ENCODE measurements around the gene CST9. TPM values are rescaled to one million over a fixed set of nuclear protein-coding genes. Genes with fewer than 3 reads are reported as not detected.

CST9 gene
- total and polyA plus RNA-seq, 2 of the 13 experiments (the other 11 are each of a cell fraction or from before 2014, with no cell fraction given), result 0.07 TPM; not detected in 1

DNA sequence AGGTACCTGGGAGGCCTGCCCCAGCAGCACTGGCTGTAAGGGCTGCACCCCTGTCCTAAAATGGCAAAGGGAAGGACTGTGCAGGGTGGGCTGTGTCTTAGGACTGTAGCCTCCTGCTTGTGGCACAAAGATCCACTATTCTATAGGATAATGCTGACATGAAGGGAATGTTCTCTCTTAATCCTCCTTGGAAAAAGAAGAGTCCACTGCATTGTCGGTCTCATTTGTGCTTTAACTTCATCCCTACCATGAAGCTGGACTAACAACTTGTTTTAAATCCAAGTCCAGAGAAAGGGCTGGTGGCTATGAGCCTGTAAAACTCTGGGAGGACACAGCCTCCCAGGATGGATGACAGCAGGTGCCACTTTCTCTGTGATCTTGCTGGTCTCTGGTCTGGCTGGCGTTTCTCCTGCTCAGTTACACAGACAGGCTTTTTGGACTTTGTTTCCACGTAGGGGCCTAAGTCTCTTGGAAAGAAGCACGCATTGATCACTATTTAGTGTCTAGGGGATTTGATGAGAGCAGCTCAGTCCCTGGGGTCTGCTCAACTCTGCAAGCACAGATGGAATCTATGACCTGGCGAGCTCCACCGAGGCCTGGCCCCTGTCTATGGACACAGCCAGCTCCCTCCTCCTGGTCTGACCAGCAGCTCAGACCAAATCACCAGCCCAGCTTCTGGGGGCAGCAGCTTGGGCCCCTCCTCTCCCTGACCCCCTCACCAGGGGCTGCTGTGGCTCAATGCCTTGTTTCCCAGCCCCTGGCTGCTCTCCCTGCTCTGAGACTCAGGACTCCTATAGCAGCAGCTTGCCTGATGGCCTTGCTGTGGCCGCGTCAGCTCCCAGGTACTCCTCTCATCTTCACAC is 27.2 kb upstream of the CST9 start (continued):
- TF ChIP-seq PRDM4 (CRISPR knock-in tag; IDR thresholded peaks at IDR 0.05; ENCODE audit: borderline replicate concordance), result no peak
- TF ChIP-seq, protein P1, sequence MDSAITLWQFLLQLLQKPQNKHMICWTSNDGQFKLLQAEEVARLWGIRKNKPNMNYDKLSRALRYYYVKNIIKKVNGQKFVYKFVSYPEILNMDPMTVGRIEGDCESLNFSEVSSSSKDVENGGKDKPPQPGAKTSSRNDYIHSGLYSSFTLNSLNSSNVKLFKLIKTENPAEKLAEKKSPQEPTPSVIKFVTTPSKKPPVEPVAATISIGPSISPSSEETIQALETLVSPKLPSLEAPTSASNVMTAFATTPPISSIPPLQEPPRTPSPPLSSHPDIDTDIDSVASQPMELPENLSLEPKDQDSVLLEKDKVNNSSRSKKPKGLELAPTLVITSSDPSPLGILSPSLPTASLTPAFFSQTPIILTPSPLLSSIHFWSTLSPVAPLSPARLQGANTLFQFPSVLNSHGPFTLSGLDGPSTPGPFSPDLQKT (CRISPR knock-in tag; IDR thresholded peaks at IDR 0.05; ENCODE audit: borderline replicate concordance), result no peak
- TF ChIP-seq CBX1 (IDR thresholded peaks at IDR 0.05; ENCODE audit: low read depth), result no peak
- no peak for TF ChIP-seq NONO (IDR thresholded peaks at IDR 0.05)
- peak; percentile 37; the same call in 1 of the 2 replicates for TF ChIP-seq NONO (CRISPR knock-in tag; conservative IDR thresholded peaks at IDR 0.05)
- TF ChIP-seq ZBTB3 (CRISPR knock-in tag; IDR thresholded peaks at IDR 0.05; ENCODE audit: borderline replicate concordance, low read depth), result no peak
- no peak for TF ChIP-seq ZNF577 (CRISPR knock-in tag; IDR thresholded peaks at IDR 0.05; ENCODE audit: borderline replicate concordance, low read depth)
- no peak for TF ChIP-seq ZNF501 (CRISPR knock-in tag; IDR thresholded peaks at IDR 0.05)
- TF ChIP-seq, protein P2, sequence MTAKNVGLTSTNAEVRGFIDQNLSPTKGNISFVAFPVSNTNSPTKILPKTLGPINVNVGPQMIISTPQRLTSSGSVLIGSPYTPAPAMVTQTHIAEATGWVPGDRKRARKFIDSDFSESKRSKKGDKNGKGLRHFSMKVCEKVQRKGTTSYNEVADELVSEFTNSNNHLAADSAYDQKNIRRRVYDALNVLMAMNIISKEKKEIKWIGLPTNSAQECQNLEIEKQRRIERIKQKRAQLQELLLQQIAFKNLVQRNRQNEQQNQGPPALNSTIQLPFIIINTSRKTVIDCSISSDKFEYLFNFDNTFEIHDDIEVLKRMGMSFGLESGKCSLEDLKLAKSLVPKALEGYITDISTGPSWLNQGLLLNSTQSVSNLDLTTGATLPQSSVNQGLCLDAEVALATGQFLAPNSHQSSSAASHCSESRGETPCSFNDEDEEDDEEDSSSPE (CRISPR knock-in tag; IDR thresholded peaks at IDR 0.05), result no peak
- TF ChIP-seq FOXP4 (CRISPR knock-in tag; IDR thresholded peaks at IDR 0.05), result no peak
- TF ChIP-seq, protein P3, sequence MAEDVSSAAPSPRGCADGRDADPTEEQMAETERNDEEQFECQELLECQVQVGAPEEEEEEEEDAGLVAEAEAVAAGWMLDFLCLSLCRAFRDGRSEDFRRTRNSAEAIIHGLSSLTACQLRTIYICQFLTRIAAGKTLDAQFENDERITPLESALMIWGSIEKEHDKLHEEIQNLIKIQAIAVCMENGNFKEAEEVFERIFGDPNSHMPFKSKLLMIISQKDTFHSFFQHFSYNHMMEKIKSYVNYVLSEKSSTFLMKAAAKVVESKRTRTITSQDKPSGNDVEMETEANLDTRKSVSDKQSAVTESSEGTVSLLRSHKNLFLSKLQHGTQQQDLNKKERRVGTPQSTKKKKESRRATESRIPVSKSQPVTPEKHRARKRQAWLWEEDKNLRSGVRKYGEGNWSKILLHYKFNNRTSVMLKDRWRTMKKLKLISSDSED (CRISPR knock-in tag; IDR thresholded peaks at IDR 0.05), result 0 out of 2 replicates have a peak, but pooled peaks have one; percentile 18
- TF ChIP-seq TARDBP (CRISPR knock-in tag; IDR thresholded peaks at IDR 0.05), result no peak
- peak; percentile 43; the same call in 1 of the 2 replicates for TF ChIP-seq REPIN1 (CRISPR knock-in tag; IDR thresholded peaks at IDR 0.05; ENCODE audit: borderline replicate concordance, low read depth)
- peak; percentile 28; the same call in 1 of the 2 replicates for TF ChIP-seq ZNF292 (CRISPR knock-in tag; IDR thresholded peaks at IDR 0.05; ENCODE audit: borderline replicate concordance, low read depth)
- TF ChIP-seq SKI (IDR thresholded peaks at IDR 0.05; ENCODE audit: partially characterized antibody), result no peak
- TF ChIP-seq, protein P4, sequence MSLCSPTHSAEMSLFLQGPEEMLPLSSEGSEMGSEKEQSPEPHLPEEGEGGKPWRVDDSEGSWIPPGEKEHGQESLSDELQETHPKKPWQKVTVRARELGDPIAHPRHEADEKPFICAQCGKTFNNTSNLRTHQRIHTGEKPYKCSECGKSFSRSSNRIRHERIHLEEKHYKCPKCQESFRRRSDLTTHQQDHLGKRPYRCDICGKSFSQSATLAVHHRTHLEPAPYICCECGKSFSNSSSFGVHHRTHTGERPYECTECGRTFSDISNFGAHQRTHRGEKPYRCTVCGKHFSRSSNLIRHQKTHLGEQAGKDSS (CRISPR knock-in tag; IDR thresholded peaks at IDR 0.05; ENCODE audit: borderline replicate concordance, low read depth), result no peak
- TF ChIP-seq ZNF850 (CRISPR knock-in tag; conservative IDR thresholded peaks at IDR 0.05), result no peak

Measured in HepG2 (cell line).